Kidney capillary endothelial cell (primary cell): Measurements from ENCODE around the gene ACSF3.

ENCODE experiments used
- DNase-seq: peaks from one replicate; pipeline ENCODE4 v3.0.0-alpha.2; 2018; ENCODE audit warnings: low spot score

Gene ACSF3

GRCh38 chr16:89093602-89094251 lies at the start of gene ACSF3:
ACSF3 (plus strand) TSS chr16:89093852; CDS start chr16:89100682, 6,830 bp downstream.
- peak; percentile 46 for DNase-seq

GRCh38 chr16:89044418-89045180 lies 49.1 kb upstream of the ACSF3 start:
- no peak for DNase-seq

GRCh38 chr16:89045181-89045815 lies 48.4 kb upstream of the ACSF3 start:
- DNase-seq, result no peak

GRCh38 chr16:89045881-89046280 lies 47.8 kb upstream of the ACSF3 start:
- no peak for DNase-seq

- DNase-seq, result no peak
Measured at GRCh38 chr16:89046491-89046890, 47.2 kb upstream of the ACSF3 start.

- no peak for DNase-seq
Measured at GRCh38 chr16:89047331-89048089, 46.1 kb upstream of the ACSF3 start.

GRCh38 chr16:89048090-89048725 lies 45.4 kb upstream of the ACSF3 start:
- DNase-seq, result no peak

GRCh38 chr16:89048871-89049422 lies 44.7 kb upstream of the ACSF3 start:
- DNase-seq, result no peak

- no peak for DNase-seq
Measured at GRCh38 chr16:89049484-89050118, 44.1 kb upstream of the ACSF3 start.

- no peak for DNase-seq
Measured at GRCh38 chr16:89050119-89050867, 43.4 kb upstream of the ACSF3 start.

- no peak for DNase-seq
Measured at GRCh38 chr16:89050868-89051311, 42.8 kb upstream of the ACSF3 start.

GRCh38 chr16:89051521-89052166 lies 42.0 kb upstream of the ACSF3 start:
- no peak for DNase-seq

- DNase-seq, result no peak
Measured at GRCh38 chr16:89052191-89052889, 41.3 kb upstream of the ACSF3 start.

GRCh38 chr16:89052890-89053724 lies 40.5 kb upstream of the ACSF3 start:
- no peak for DNase-seq

- DNase-seq, result no peak
Measured at GRCh38 chr16:89053725-89054029, 40.0 kb upstream of the ACSF3 start.

GRCh38 chr16:89054261-89054661 lies 39.4 kb upstream of the ACSF3 start:
- no peak for DNase-seq

GRCh38 chr16:89054714-89055113 lies 38.9 kb upstream of the ACSF3 start:
- DNase-seq, result no peak

- DNase-seq, result no peak
Measured at GRCh38 chr16:89055313-89055712, 38.3 kb upstream of the ACSF3 start.
